ENCODE data around the gene GUCA1A. TPM values are rescaled to one million over a fixed set of nuclear protein-coding genes. Genes with fewer than 3 reads are reported as not detected.
"Not testable (repeated sequence)": the region's sequence is repeated elsewhere in the genome, so short reads cannot be mapped to it uniquely, and the experiment has no call there.

Gene GUCA1A
- total RNA-seq, 1 experiment from 2014 or later, result not detected

- Histone ChIP-seq H3K4me1 (no peaks in the 10 kb centered on the region; the same call in 1 of the 2 replicates), H3K4me3 (no peak overlapping the region), H3K9me3 (replicated peaks) (no peaks in the 10 kb centered on the region), H3K27me3 (no peaks in the 10 kb centered on the region), H3K27ac (no peak overlapping the region), H3K36me3 (no peaks in the 10 kb centered on the region)
- DNase-seq, result no peak
Measured at GRCh38 chr6:42199106-42199981, 26.2 kb downstream of the GUCA1A start.

- Histone ChIP-seq H3K9me3 (replicated peaks) (no peaks in the 10 kb centered on the region), H3K27ac (no peak overlapping the region), H3K4me3 (no peak overlapping the region), H3K36me3 (no peaks in the 10 kb centered on the region), H3K27me3 (no peaks in the 10 kb centered on the region), H3K4me1 (no peaks in the 10 kb centered on the region; the same call in 1 of the 2 replicates)
- DNase-seq, result no peak
Measured at GRCh38 chr6:42200035-42200434, 26.9 kb downstream of the GUCA1A start.

GRCh38 chr6:42201382-42201781, 28.2 kb downstream of the GUCA1A start:
- Histone ChIP-seq H3K4me1 (no peaks in the 10 kb centered on the region; the same call in 1 of the 2 replicates), H3K27ac (no peak overlapping the region), H3K27me3 (no peaks in the 10 kb centered on the region), H3K36me3 (peaks cover 3% of the 10 kb centered on the region; the same call in 1 of the 2 replicates), H3K4me3 (no peak overlapping the region), H3K9me3 (replicated peaks) (no peaks in the 10 kb centered on the region)
- DNase-seq, result no peak

- H3K4me3 ChIP-seq; DNase-seq; H3K36me3 ChIP-seq; H3K4me1 ChIP-seq; H3K9me3 ChIP-seq (replicated peaks); H3K27ac ChIP-seq; H3K27me3 ChIP-seq: not testable (repeated sequence)
Measured at GRCh38 chr6:42202131-42202915, 29.2 kb downstream of the GUCA1A start.

- no peaks in the 10 kb centered on the region; the same call in 1 of the 2 replicates for H3K4me1 ChIP-seq
- no peaks in the 10 kb centered on the region for H3K9me3 ChIP-seq (replicated peaks)
- H3K4me3 ChIP-seq, result no peak overlapping the region
- H3K27me3 ChIP-seq, result no peaks in the 10 kb centered on the region
- DNase-seq, result no peak
- H3K27ac ChIP-seq, result no peak overlapping the region
- H3K36me3 ChIP-seq, result peaks cover 7% of the 10 kb centered on the region
Measured at GRCh38 chr6:42203183-42203582, 30.0 kb downstream of the GUCA1A start.

- no peaks in the 10 kb centered on the region for H3K27me3 ChIP-seq
- H3K36me3 ChIP-seq, result peaks cover 19% of the 10 kb centered on the region
- no peaks in the 10 kb centered on the region; the same call in 1 of the 2 replicates for H3K4me1 ChIP-seq
- DNase-seq, result no peak
- H3K9me3 ChIP-seq (replicated peaks), result no peaks in the 10 kb centered on the region
- no peak overlapping the region for H3K27ac ChIP-seq
- H3K4me3 ChIP-seq, result no peak overlapping the region
Measured at GRCh38 chr6:42204768-42205282, 31.7 kb downstream of the GUCA1A start.

- not testable (repeated sequence) for H3K9me3 ChIP-seq (replicated peaks); H3K4me3 ChIP-seq; H3K27me3 ChIP-seq; H3K27ac ChIP-seq; H3K4me1 ChIP-seq; DNase-seq
- H3K36me3 ChIP-seq, result peaks cover 26% of the 10 kb centered on the region
Measured at GRCh38 chr6:42207559-42207958, 34.4 kb downstream of the GUCA1A start.

GRCh38 chr6:42210551-42210950, 37.4 kb downstream of the GUCA1A start:
- peak; percentile 24 to 58 for DNase-seq
- H3K4me3 ChIP-seq, result no peak overlapping the region
- no peak overlapping the region for H3K27ac ChIP-seq
- no peaks in the 10 kb centered on the region for H3K27me3 ChIP-seq
- H3K4me1 ChIP-seq, result 0 out of 2 replicates have a peak, but pooled peaks cover 4% of the 10 kb centered on the region
- peaks cover 36% of the 10 kb centered on the region for H3K36me3 ChIP-seq
- H3K9me3 ChIP-seq (replicated peaks), result no peaks in the 10 kb centered on the region

GRCh38 chr6:42211726-42212125, 38.6 kb downstream of the GUCA1A start:
- Histone ChIP-seq H3K27me3 (no peaks in the 10 kb centered on the region), H3K36me3 (peaks cover 31% of the 10 kb centered on the region), H3K27ac (no peak overlapping the region), H3K4me3 (no peak overlapping the region), H3K4me1 (0 out of 2 replicates have a peak, but pooled peaks cover 4% of the 10 kb centered on the region), H3K9me3 (replicated peaks) (no peaks in the 10 kb centered on the region)
- DNase-seq, result no peak

GRCh38 chr6:42212442-42212841, 39.3 kb downstream of the GUCA1A start:
- no peak for DNase-seq
- Histone ChIP-seq H3K4me1 (0 out of 2 replicates have a peak, but pooled peaks cover 4% of the 10 kb centered on the region), H3K4me3 (no peak overlapping the region), H3K9me3 (replicated peaks) (no peaks in the 10 kb centered on the region), H3K36me3 (peaks cover 31% of the 10 kb centered on the region), H3K27ac (no peak overlapping the region), H3K27me3 (no peaks in the 10 kb centered on the region)

- H3K27me3 ChIP-seq; H3K9me3 ChIP-seq (replicated peaks); H3K27ac ChIP-seq; DNase-seq; H3K4me1 ChIP-seq: not testable (repeated sequence)
- peak overlapping the region; percentile 88; the same call in 1 of the 2 replicates for H3K4me3 ChIP-seq
- H3K36me3 ChIP-seq, result peaks cover 13% of the 10 kb centered on the region
Measured at GRCh38 chr6:42216495-42216894, 43.3 kb downstream of the GUCA1A start.

- Histone ChIP-seq H3K4me3 (peak overlapping the region; percentile 88), H3K27me3 (no peaks in the 10 kb centered on the region), H3K27ac (peak overlapping the region; percentile 73), H3K36me3 (peaks cover 13% of the 10 kb centered on the region), H3K4me1 (no peaks in the 10 kb centered on the region), H3K9me3 (replicated peaks) (no peaks in the 10 kb centered on the region)
- peak in 1 of 2 experiments; percentile 20 for DNase-seq
Measured at GRCh38 chr6:42217157-42217518, 44.0 kb downstream of the GUCA1A start.

GRCh38 chr6:42217519-42218367, 44.6 kb downstream of the GUCA1A start, which contains the start of gene MRPS10:
Gene MRPS10 (minus strand): TSS chr6:42217861. CDS start chr6:42217849, 12 bp downstream.
- Histone ChIP-seq H3K9me3 (replicated peaks) (no peaks in the 10 kb centered on the region), H3K4me3 (peak within 1 kb of the TSS; percentile 88), H3K27me3 (no peaks in the 10 kb centered on the region), H3K36me3 (peaks cover 10% of the 10 kb centered on the region), H3K4me1 (no peaks in the 10 kb centered on the region), H3K27ac (peak within 1 kb of the TSS; percentile 73)
- peak; percentile 94 to 96 for DNase-seq

GRCh38 chr6:42220807-42221206, 47.6 kb downstream of the GUCA1A start:
- Histone ChIP-seq H3K4me1 (peaks cover 3% of the 10 kb centered on the region; the same call in 1 of the 2 replicates), H3K27me3 (peaks cover 4% of the 10 kb centered on the region; the same call in 1 of the 2 replicates), H3K27ac (no peak overlapping the region), H3K9me3 (replicated peaks) (no peaks in the 10 kb centered on the region), H3K4me3 (no peak overlapping the region), H3K36me3 (no peaks in the 10 kb centered on the region)
- no peak for DNase-seq
